ENCODE data around the gene WIPF2.

GRCh38 chr17:40218006-40218739, 931 bp upstream of the WIPF2 start:
- TF ChIP-seq CTCF (IDR thresholded peaks at IDR 0.05) = no peak
- TF ChIP-seq POLR2A (IDR thresholded peaks at IDR 0.05; ENCODE audit: low read length) = no peak
- no peak for TF ChIP-seq CBX2 (IDR thresholded peaks at IDR 0.05; ENCODE audit: borderline replicate concordance, low read depth)
- no peak for TF ChIP-seq MAFK (IDR thresholded peaks at IDR 0.05; ENCODE audit: partially characterized antibody)
- no peak for TF ChIP-seq MYC (IDR thresholded peaks at IDR 0.05; ENCODE audit: borderline replicate concordance, low read length)
- no peak for TF ChIP-seq CHD2 (IDR thresholded peaks at IDR 0.05; ENCODE audit: low read length, partially characterized antibody)
- TF ChIP-seq KDM5A (IDR thresholded peaks at IDR 0.05) = no peak
- no peak for TF ChIP-seq EP300 (IDR thresholded peaks at IDR 0.05)
- no peak for TF ChIP-seq USF2 (IDR thresholded peaks at IDR 0.05)
- TF ChIP-seq HES2 (IDR thresholded peaks at IDR 0.05) = no peak
- TF ChIP-seq EHMT2 (IDR thresholded peaks at IDR 0.05; ENCODE audit: low read depth) = no peak
- TF ChIP-seq HOXA7 (CRISPR knock-in tag; IDR thresholded peaks at IDR 0.05) = no peak
